ENCODE measurements around the gene NID2.

NID2 gene

GRCh38 chr14:52068615-52069306 is at the start of gene NID2:
Gene NID2 (minus strand): TSS chr14:52069059. CDS start chr14:52068994, 65 bp downstream.
- in situ Hi-C loops (cut with MboI; ENCODE audit: low sequenced_read_pairs), result no loop called here

DNA sequence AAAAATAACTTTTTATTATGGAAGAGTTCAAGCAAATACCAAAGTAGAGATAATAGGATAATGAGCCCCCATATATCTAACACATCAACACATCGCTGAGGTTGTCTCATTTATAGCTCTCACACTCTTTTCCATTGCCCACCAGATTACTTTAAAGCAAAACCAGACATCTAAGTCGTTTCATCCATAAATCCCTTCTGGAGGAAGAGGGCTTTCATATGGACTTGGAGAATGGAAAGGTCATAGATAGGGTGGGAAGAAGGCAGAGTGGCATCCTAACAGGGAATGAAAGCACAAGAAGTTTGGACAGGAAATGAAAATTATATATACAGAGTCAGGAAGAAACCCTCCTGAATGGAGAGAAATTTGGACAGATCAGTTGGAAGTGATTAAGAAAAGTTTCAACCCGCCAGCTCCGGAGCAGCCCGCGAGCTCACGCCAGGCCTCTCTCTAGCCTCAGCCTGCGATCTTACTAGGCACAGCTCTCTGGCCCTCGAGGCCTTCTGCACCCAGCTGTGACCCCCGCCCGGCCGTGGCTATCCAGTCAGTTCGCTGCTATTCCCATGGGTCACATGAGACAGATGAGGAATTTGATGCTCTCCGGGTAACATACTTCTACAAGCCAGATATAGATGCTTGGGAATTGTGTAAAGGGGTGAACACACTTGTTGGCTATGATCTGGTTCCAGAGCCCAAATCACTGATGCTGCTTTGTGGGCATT is 48.4 kb upstream of the NID2 start:
- in situ Hi-C loops (cut with MboI; ENCODE audit: low sequenced_read_pairs), result no loop called here

DNA sequence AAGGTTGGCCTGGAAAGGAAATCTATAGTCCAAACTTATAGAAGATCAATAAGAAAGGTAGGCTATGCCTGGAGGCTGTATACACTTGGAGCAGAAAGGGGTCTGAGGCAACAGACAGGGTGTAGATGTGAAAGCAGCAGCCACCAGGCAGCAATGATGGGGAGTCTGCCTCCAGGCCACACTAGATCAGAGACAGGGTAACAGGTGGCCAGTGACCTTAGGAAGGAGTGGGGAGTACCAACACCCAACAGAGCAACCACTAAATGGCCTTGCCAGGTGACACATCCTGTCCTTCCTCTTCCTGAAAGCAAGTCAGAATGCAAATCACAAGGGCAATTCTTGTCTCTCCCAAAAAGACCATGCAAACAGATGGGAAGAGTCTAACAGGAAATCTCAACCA is 46.4 kb upstream of the NID2 start:
- in situ Hi-C loops (cut with MboI; ENCODE audit: low sequenced_read_pairs), result no loop called here

GRCh38 chr14:52112336-52113018 is 43.6 kb upstream of the NID2 start:
- in situ Hi-C loops (cut with MboI; ENCODE audit: low sequenced_read_pairs), result no loop called here

DNA sequence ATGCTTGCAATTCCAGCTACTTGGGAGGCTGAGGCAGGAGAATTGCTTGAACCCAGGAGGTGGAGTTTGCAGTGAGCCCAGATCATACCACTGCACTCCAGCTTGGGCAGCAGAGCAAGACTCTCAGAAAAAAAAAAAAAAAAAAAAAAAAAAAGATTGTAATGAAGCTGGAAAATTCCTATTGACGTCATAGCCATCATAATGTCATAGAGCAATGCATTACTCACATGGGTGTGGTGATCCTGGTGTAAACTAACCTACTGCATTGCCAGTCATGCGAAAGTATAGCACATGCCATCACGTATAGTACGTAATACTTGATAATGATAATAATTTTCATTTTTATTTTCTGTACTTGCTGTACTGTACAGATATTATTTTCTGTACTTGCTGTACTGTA is 42.7 kb upstream of the NID2 start:
- in situ Hi-C loops (cut with MboI; ENCODE audit: low sequenced_read_pairs), result no loop called here

DNA sequence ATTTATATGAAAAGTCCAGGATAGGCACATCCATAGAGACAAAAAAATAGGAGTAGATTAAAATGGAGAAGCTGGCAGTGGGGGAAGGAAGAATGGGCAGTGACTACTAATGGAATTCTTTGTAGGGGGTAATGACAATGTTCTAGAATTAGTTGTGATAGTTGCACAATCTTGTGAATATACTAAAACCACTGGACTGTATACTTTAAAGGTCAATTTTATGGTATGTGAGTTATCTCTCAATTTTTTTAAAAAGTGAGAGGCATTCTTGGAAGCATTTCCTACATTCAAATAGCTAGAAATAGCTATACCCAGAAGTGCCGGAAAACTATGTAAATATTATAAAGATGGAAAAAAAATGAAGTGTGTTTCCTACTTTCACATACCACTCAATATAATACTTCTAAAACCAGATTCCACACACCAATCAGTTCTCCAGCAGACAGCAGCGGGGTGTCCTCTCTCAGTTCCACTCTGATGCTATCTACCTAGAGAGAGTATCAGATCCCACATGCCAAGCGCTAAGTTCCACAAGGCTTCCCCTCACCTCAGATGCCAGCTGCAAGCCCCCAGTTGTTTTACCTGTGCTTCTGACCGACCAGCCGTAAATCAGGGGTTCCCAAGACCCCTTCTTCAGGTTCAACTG is 41.7 kb upstream of the NID2 start:
- in situ Hi-C loops (cut with MboI; ENCODE audit: low sequenced_read_pairs), result no loop called here

- in situ Hi-C loops (cut with MboI; ENCODE audit: low sequenced_read_pairs), result no loop called here
Observed at GRCh38 chr14:52108823-52109222, 40.0 kb upstream of the NID2 start.

GRCh38 chr14:52106840-52107239 is 38.0 kb upstream of the NID2 start:
- in situ Hi-C loops (cut with MboI; ENCODE audit: low sequenced_read_pairs), result no loop called here

DNA sequence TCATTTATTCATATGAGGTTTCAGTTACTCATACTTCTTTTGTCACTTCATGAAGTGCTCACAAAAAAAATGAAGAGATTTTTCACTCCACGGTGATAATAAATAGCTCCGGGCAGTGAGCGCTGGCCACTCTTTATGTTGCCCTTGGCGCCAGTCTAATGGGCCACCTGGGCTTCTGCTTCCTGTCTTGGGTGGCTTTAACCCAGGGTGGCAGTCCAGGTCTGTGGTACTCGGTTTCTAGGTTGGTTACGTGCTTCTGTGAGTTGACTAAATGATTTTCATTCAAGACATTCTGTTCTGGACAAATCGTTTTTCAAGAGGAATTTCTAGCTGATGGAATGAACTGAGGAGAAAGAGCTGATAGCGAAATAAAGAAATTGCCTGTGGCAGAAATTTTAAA is 34.6 kb upstream of the NID2 start:
- in situ Hi-C loops (cut with MboI; ENCODE audit: low sequenced_read_pairs), result no loop called here

GRCh38 chr14:52095794-52096193 is 26.9 kb upstream of the NID2 start:
- in situ Hi-C loops (cut with MboI; ENCODE audit: low sequenced_read_pairs), result no loop called here

GRCh38 chr14:52095336-52095735 is 26.5 kb upstream of the NID2 start:
- in situ Hi-C loops (cut with MboI; ENCODE audit: low sequenced_read_pairs), result no loop called here

GRCh38 chr14:52094546-52095271 is 25.9 kb upstream of the NID2 start:
- in situ Hi-C loops (cut with MboI; ENCODE audit: low sequenced_read_pairs), result no loop called here

DNA sequence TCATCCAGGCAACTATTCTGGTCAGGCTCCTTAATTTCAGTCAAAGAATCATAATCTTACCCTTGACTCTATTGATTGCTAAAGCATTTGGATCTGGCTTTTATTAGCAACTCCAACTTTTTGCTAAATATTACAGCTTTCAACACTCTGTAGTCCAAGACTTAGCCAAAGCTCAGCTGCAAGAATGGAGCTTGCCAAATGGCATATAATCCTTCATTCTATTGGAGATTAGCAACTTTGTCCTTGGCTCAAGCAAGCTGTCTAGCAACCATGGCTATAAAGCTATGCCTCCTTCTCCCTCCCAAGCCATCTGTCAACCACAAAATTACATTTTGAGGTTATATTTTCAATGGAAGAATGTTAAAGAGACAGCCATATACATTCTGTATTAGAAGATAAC is 23.1 kb upstream of the NID2 start:
- in situ Hi-C loops (cut with MboI; ENCODE audit: low sequenced_read_pairs), result no loop called here

- in situ Hi-C loops (cut with MboI; ENCODE audit: low sequenced_read_pairs), result no loop called here
Observed at GRCh38 chr14:52090936-52091335, 22.1 kb upstream of the NID2 start.

- in situ Hi-C loops (cut with MboI; ENCODE audit: low sequenced_read_pairs), result no loop called here
Observed at GRCh38 chr14:52089218-52089617, 20.4 kb upstream of the NID2 start.

- in situ Hi-C loops (cut with MboI; ENCODE audit: low sequenced_read_pairs), result no loop called here
Observed at GRCh38 chr14:52086711-52087110, 17.9 kb upstream of the NID2 start.

GRCh38 chr14:52082903-52083302 is 14.0 kb upstream of the NID2 start:
- in situ Hi-C loops (cut with MboI; ENCODE audit: low sequenced_read_pairs), result no loop called here

- in situ Hi-C loops (cut with MboI; ENCODE audit: low sequenced_read_pairs), result no loop called here
Observed at GRCh38 chr14:52081964-52082363, 13.1 kb upstream of the NID2 start.

GRCh38 chr14:52080808-52081755 is 12.2 kb upstream of the NID2 start:
- in situ Hi-C loops (cut with MboI; ENCODE audit: low sequenced_read_pairs), result no loop called here
